Measurements from ENCODE around the gene TNFAIP8L2.

DNA sequence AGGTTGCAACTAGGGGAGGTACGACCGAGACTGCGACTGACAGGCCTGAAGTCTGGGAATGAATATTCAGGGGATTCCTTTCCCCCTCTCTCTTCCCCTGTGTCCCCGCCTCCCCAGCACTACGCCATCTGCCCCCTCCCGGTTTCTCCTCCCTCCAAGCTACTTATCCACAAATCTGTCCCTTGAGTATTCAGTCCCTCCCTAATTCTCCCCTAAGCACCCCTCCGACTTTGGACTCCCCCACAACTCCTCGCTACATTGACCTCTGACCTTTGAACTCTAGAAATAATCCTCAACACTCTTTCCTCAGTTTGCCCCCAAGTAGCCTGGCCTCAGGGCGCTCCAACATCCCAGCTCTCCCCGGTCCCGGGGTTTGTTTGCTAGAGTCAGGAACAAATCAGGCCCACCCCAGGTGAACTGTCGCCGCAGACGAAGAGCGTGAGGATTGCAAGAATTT, 8.9 kb downstream of the TNFAIP8L2 start:
- TF ChIP-seq TAF1 (IDR thresholded peaks at IDR 0.05; ENCODE audit: borderline replicate concordance, low read depth, low read length): no peak
- TF ChIP-seq POLR2A (IDR thresholded peaks at IDR 0.05; ENCODE audit: low read depth, low read length): no peak
- TF ChIP-seq POLR2AphosphoS5 (IDR thresholded peaks at IDR 0.05; ENCODE audit: low read depth, low read length): no peak

Data from GM12892 (cell line).